Right lobe of liver (tissue), 6 donors: ENCODE measurements around the gene FAM3C. TPM values are rescaled to one million over a fixed set of nuclear protein-coding genes. Genes with fewer than 3 reads are reported as not detected.

Experiments used
- ATAC-seq, 4 donors: fragments of 200-7000 bp; cut with Tn5 transposase; one replicate each; pipeline ENCODE4 v1.9.1; 2020; ENCODE audit warnings: mild to moderate bottlenecking in 4 of 4, moderate library complexity in 4 of 4
- DNase-seq, 3 donors: peaks; one replicate each; pipeline ENCODE4 v3.0.0-alpha.2; 2020
- H3K27ac ChIP-seq, 3 donors: fragments of 200-600 bp; one replicate each; pipeline ENCODE4 v1.8.0; 2022
- H3K27me3 ChIP-seq, 2 donors: fragments of 200-600 bp; one replicate each; pipeline ENCODE4 v1.8.0; 2022
- H3K36me3 ChIP-seq, 4 donors: fragments of 200-600 bp; sonication (generic) in 1 of 4; one replicate each; pipeline versions ENCODE4 v1.5.1 to v1.8.0; 2017 to 2022; ENCODE audit warnings: control low read depth in 1 of 4
- H3K4me1 ChIP-seq, 4 donors: fragments of 200-600 bp; sonication (generic) in 1 of 4; one replicate each; pipeline versions ENCODE4 v1.5.1 to v1.8.0; 2017 to 2022; ENCODE audit warnings: control low read depth in 1 of 4
- H3K4me3 ChIP-seq, 3 donors: fragments of 200-600 bp; one replicate each; pipeline ENCODE4 v1.8.0; 2022
- H3K9me3 ChIP-seq, 4 donors: fragments of 200-600 bp; sonication (generic) in 1 of 4; one replicate each; pipeline versions ENCODE4 v1.5.1 to v1.8.0; 2017 to 2022; ENCODE audit warnings: control low read depth in 1 of 4
- CTCF ChIP-seq, 4 donors: fragments of 200-600 bp in 3 of 4; fragments of 450-650 bp in 1 of 4; IDR thresholded peaks; one replicate each; pipeline versions ENCODE4 v1.5.1 to v1.8.0; 2016 to 2022; ENCODE audit warnings: antibody characterized with exemption in 4 of 4, mild to moderate bottlenecking in 2 of 4
- POLR2A ChIP-seq: fragments of 450-650 bp; IDR thresholded peaks from one replicate; pipeline ENCODE4 v1.6.1; 2017; ENCODE audit warnings: antibody characterized with exemption, mild to moderate bottlenecking
- WGBS: methylation state at CpG from one replicate; pipeline ENCODE4 v1.1.6; 2018; ENCODE audit warnings: low coverage, low lambda C conversion rate; ENCODE audit not compliant: insufficient coverage; ENCODE audit errors: missing lambda C conversion rate; 5-methylcytosine and 5-hydroxymethylcytosine counted together
- intact Hi-C, 2 donors: fragments of 100-400 bp; cut with DNase I; formaldehyde crosslinking; loops; one replicate each; pipeline versions ENCODE4 v1.11.2 to v1.14.1; 2022
- total RNA-seq, 6 experiments: library from RNA; depleted of rRNA in 2 of 6; stranded (reverse); fragments of >200 nt in 2 of 6; fragmentation: NEBNext Ultra II Directional in 3 of 6; extraction: Animal tissue kit (Norgen Biotek cat#: 25700) in 3 of 6; gene quantifications; one replicate each; pipeline versions ENCODE4 v1.1.0 to v1.2.4, GENCODE V29; 2016 to 2023
- donor health status: DM: no; HTN: yes; CAD: no.
- donor health status: DM: no; HTN: no; CAD: no.
- donor health status: DM: no; HTN: no; CAD: no.
- donor health status: DM: no; HTN: yes; CAD: no.
- donor health status: DM: no; HTN: yes; CAD: no.

Gene FAM3C
- total RNA-seq, 6 experiments from 2014 or later: 13.6 to 41.3 (median 31.8) TPM

GRCh38 chr7:121414436-121414835 is 18.3 kb upstream of the FAM3C start:
- 60% methylated on average over 1 of the region's 1 CpG for WGBS
- no peak overlapping the region for H3K27ac ChIP-seq

GRCh38 chr7:121411597-121411979 is 15.5 kb upstream of the FAM3C start:
- ATAC-seq (no peak), DNase-seq (no peak)
- WGBS: 51% methylated on average over 3 of the region's 3 CpGs
- no peaks in the 10 kb centered on the region for H3K27me3 ChIP-seq
- H3K36me3 ChIP-seq: no peaks in the 10 kb centered on the region
- no peak overlapping the region for H3K27ac ChIP-seq
- H3K4me3 ChIP-seq: no peak overlapping the region
- intact Hi-C loops: no loop called here
- H3K4me1 ChIP-seq: no peaks in the 10 kb centered on the region
- no peaks in the 10 kb centered on the region for H3K9me3 ChIP-seq
- no peak for TF ChIP-seq POLR2A
- TF ChIP-seq CTCF (IDR thresholded peaks at IDR 0.05): no peak

More at GRCh38 chr7:121414436-121414835, 18.3 kb upstream of the FAM3C start:
- H3K27me3 ChIP-seq: no peaks in the 10 kb centered on the region
- H3K9me3 ChIP-seq: no peaks in the 10 kb centered on the region
- H3K4me3 ChIP-seq: no peak overlapping the region
- DNase-seq (no peak), ATAC-seq (no peak)
- H3K36me3 ChIP-seq: no peaks in the 10 kb centered on the region
- TF ChIP-seq POLR2A: no peak
- TF ChIP-seq CTCF (IDR thresholded peaks at IDR 0.05): no peak
- intact Hi-C loops: no loop called here
- H3K4me1 ChIP-seq: peaks cover 0 to 2% (median 0%) of the 10 kb centered on the region in 4 donors

- WGBS: 69% methylated on average over 2 of the region's 2 CpGs
- intact Hi-C loops: no loop called here
Measured at GRCh38 chr7:121410829-121411596, 14.9 kb upstream of the FAM3C start.

GRCh38 chr7:121406944-121407343 is 10.8 kb upstream of the FAM3C start:
- no peaks in the 10 kb centered on the region for H3K36me3 ChIP-seq
- no peaks in the 10 kb centered on the region for H3K4me1 ChIP-seq
- ATAC-seq (peak in 1 of 4 donors; percentile 24), DNase-seq (no peak)
- TF ChIP-seq CTCF (IDR thresholded peaks at IDR 0.05) (no peak), POLR2A (no peak)
- 100% methylated on average over 2 of the region's 2 CpGs for WGBS
- no peaks in the 10 kb centered on the region for H3K27me3 ChIP-seq
- H3K9me3 ChIP-seq: no peaks in the 10 kb centered on the region
- H3K27ac ChIP-seq: no peak overlapping the region
- intact Hi-C loops: no loop called here
- no peak overlapping the region for H3K4me3 ChIP-seq

More at GRCh38 chr7:121410829-121411596, 14.9 kb upstream of the FAM3C start:
- H3K4me3 ChIP-seq: no peak overlapping the region
- TF ChIP-seq CTCF (IDR thresholded peaks at IDR 0.05) (no peak), POLR2A (no peak)
- DNase-seq: no peak
- no peak overlapping the region for H3K27ac ChIP-seq
- no peaks in the 10 kb centered on the region for H3K9me3 ChIP-seq
- H3K36me3 ChIP-seq: no peaks in the 10 kb centered on the region
- H3K27me3 ChIP-seq: no peaks in the 10 kb centered on the region
- ATAC-seq: no peak
- H3K4me1 ChIP-seq: no peaks in the 10 kb centered on the region
